NB4 (cell line): Measurements from ENCODE around the gene SNTG2.
A peak's percentile ranks its signal among the peaks of the same experiment; 100 is the strongest.

Experiments used
- DNase-seq: peaks from one replicate; pipeline ENCODE4 v3.0.0; 2010; ENCODE audit warnings: low read depth
- H3K4me3 ChIP-seq: one replicate; pipeline ENCODE4 v1.5.1; 2011; ENCODE audit warnings: mild to moderate bottlenecking, low read depth, low read length, moderate library complexity
- CTCF ChIP-seq: IDR thresholded peaks from one replicate; pipeline ENCODE4 v1.5.1; 2012; ENCODE audit warnings: low read depth, low read length
- MYC ChIP-seq: IDR thresholded peaks from 2 replicates; pipeline ENCODE4 v1.6.1; 2011; ENCODE audit warnings: low read depth, low read length
- POLR2A ChIP-seq: IDR thresholded peaks from 2 replicates; pipeline ENCODE4 v1.6.1; 2011; ENCODE audit warnings: mild to moderate bottlenecking; ENCODE audit not compliant: insufficient read length; ENCODE audit errors: extremely low read depth
- TF ChIP-seq, protein P1 (sequence below): IDR thresholded peaks from 2 replicates; pipeline ENCODE4 v1.6.1; 2011; ENCODE audit warnings: low read depth, low read length

The SNTG2 gene

DNA sequence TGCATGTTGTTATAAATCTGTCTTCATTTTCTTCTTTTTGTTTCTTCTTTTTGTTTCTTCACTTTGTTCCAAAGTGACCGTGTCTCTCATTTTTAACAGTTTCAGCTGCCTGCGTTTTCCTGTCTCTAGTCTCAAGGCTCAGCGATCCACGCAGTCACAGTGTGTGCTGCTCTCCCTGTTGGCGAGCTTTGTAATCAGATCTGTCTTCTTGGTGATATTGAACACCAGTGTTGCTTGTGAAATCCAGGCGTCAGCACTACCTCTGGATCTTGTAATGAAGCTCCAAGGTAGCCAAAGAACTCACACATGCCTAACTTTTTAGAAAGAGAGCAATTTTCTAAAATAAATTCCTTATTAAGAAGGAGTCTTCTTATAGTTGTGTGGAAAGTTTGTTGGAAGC lies 13.2 kb downstream of the SNTG2 start:
- H3K4me3 ChIP-seq: no peak overlapping the region
- TF ChIP-seq CTCF (no peak), MYC (no peak), POLR2A (no peak)
- TF ChIP-seq, protein P1, sequence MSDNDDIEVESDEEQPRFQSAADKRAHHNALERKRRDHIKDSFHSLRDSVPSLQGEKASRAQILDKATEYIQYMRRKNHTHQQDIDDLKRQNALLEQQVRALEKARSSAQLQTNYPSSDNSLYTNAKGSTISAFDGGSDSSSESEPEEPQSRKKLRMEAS: no peak
- DNase-seq: no peak

DNA sequence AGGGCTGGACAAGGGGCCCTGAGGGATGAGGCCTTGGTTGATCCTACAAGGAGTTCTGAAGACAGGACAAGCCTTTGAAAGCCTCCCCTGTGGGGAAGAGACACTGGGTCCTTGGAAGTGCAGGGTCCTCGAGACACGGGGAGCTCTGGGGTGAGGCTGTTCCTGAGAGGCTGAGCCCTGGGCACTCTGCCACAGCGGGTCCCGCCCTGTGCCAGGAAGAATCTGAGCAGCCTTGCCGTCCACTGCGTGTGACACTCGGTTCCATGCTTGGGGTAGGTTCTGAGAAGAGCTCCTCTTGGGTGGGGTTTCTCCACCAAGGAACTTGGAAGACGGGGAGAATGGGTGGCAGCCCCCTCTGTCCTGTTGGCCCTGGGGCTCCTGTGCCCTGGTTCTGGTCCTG lies 13.9 kb downstream of the SNTG2 start:
- H3K4me3 ChIP-seq: no peak overlapping the region
- no peak for DNase-seq
- TF ChIP-seq MYC (no peak), POLR2A (no peak), CTCF (no peak)
- TF ChIP-seq, protein P1: no peak

- TF ChIP-seq, protein P1: no peak
- no peak for TF ChIP-seq MYC
- no peak for DNase-seq
These were observed 15.0 kb downstream of the SNTG2 start for GRCh38 chr2:965640-966147.

GRCh38 chr2:973129-973528 lies 22.5 kb downstream of the SNTG2 start:
- no peak overlapping the region for H3K4me3 ChIP-seq
- TF ChIP-seq POLR2A (no peak), CTCF (no peak), MYC (no peak)
- TF ChIP-seq, protein P1: no peak
- no peak for DNase-seq

More at GRCh38 chr2:965640-966147, 15.0 kb downstream of the SNTG2 start:
- no peak overlapping the region for H3K4me3 ChIP-seq

GRCh38 chr2:974054-974453 lies 23.4 kb downstream of the SNTG2 start:
- no peak for TF ChIP-seq MYC
- no peak for TF ChIP-seq CTCF
- no peak for TF ChIP-seq POLR2A
- TF ChIP-seq, protein P1: no peak
- peak; percentile 12 for DNase-seq
- H3K4me3 ChIP-seq: no peak overlapping the region

DNA sequence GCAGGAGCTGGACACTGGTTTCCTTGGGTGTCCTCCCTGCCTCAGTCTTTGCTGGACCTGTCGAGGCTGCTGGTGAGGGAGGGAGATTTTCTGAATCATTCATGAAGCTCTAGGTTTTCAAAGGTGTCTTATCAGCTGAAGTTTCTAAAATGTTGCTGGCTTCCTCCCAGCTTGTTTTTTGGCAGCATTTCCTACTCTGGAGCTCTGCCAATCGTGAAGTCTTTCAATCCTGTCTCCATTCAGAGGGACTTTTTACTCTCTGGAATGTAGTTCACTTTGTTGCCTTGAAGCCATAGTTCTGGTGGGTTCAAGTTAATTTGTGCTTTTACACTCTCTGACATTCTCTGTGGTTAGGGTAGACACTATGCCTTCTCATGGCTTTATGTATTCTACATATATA lies 23.9 kb downstream of the SNTG2 start:
- no peak for DNase-seq
- H3K4me3 ChIP-seq: no peak overlapping the region
- no peak for TF ChIP-seq MYC
- no peak for TF ChIP-seq CTCF
- TF ChIP-seq, protein P1: no peak
- no peak for TF ChIP-seq POLR2A
